K562 (cell line): ENCODE results near the gene ARID3A. TPM values are rescaled to one million over a fixed set of nuclear protein-coding genes. Genes with fewer than 3 reads are reported as not detected.

Experiments used
- ATAC-seq: fragments of 200-7000 bp; cut with Tn5 transposase; 3 replicates; pipeline ENCODE4 v1.9.1; 2020; ENCODE audit warnings: moderate library complexity
- BruUV-seq: library from RNA; stranded (reverse); fragments of 400-500 nt; replicated peaks from 2 replicates; lab custom pipeline; 2021; lab: Mats Ljungman, UMichigan
- CTCF ChIA-PET: fragments of 300-600 bp; formaldehyde crosslinking; extraction: SDS; loops from one replicate; lab custom pipeline; 2021; ENCODE audit warnings: low intra/inter-chr PET ratio; lab: Yijun Ruan, JAX
- POLR2A ChIA-PET: fragments of 300-600, 350-650 bp; sonication (Branson Sonifier 250); formaldehyde crosslinking; extraction: SDS; loops from one replicate; lab custom pipeline; 2021; ENCODE audit warnings: antibody characterized with exemption, inconsistent platforms; lab: Yijun Ruan, JAX
- DNase-seq, 4 experiments: peaks; one replicate each; pipeline versions ENCODE4 v3.0.0 to v3.0.0-alpha.2; 2011 to 2018; ENCODE audit warnings: low spot score in 3 of 4, mixed read lengths in 3 of 4; ENCODE audit errors: extremely low read depth in 1 of 4
- FAIRE-seq: peaks from 2 replicates; lab custom pipeline; 2011; peaks lifted over from hg19 to GRCh38; lab: Jason Lieb, UNC
- H2AFZ ChIP-seq: 2 replicates; pipeline ENCODE4 v1.6.0; 2011; ENCODE audit warnings: low read depth, low read length, control low read depth, inconsistent platforms
- H3K27ac ChIP-seq: fragments of 200-600 bp; 3 replicates; pipeline ENCODE4 v1.8.0; 2011; ENCODE audit warnings: low read depth, mild to moderate bottlenecking, control low read depth, inconsistent platforms, low read length, moderate library complexity, mixed read lengths; ENCODE audit errors: extremely low read depth
- H3K27me3 ChIP-seq, 2 experiments: fragments of 300-600 bp in 1 of 2; 2 replicates in 1 of 2; 3 replicates in 1 of 2; pipeline versions ENCODE4 v1.6.0 to v1.8.0; 2011; ENCODE audit warnings: inconsistent platforms in 2 of 2, low read length in 2 of 2, mild to moderate bottlenecking in 1 of 2, mixed read lengths in 1 of 2, moderate library complexity in 1 of 2; ENCODE audit not compliant: control insufficient read depth in 2 of 2, insufficient read depth in 2 of 2
- H3K36me3 ChIP-seq: fragments of 300-600 bp; 3 replicates; pipeline ENCODE4 v1.8.0; 2011; ENCODE audit warnings: mild to moderate bottlenecking, low read length, inconsistent platforms; ENCODE audit not compliant: control insufficient read depth, insufficient read depth
- H3K4me1 ChIP-seq, 2 experiments: fragments of 200-600 bp in 1 of 2; replicated peaks in 1 of 2; 2 replicates in 1 of 2; 3 replicates in 1 of 2; pipeline versions ENCODE4 v1.5.1 to v1.8.0; 2011; ENCODE audit warnings: inconsistent platforms in 2 of 2, low read length in 2 of 2, mild to moderate bottlenecking in 1 of 2, mixed read lengths in 1 of 2, moderate library complexity in 1 of 2; ENCODE audit not compliant: control insufficient read depth in 2 of 2, insufficient read depth in 2 of 2
- H3K4me2 ChIP-seq: 2 replicates; pipeline ENCODE4 v1.6.1; 2011; ENCODE audit warnings: low read length, control low read depth, inconsistent platforms, mixed read lengths; ENCODE audit not compliant: insufficient read depth
- H3K4me3 ChIP-seq: fragments of 200-600 bp; sonication (generic), shearing (Covaris generic); 2 replicates; pipeline ENCODE4 v1.5.1; 2016; ENCODE audit warnings: control low read depth, inconsistent platforms
- H3K79me2 ChIP-seq: fragments of 200-600 bp; 3 replicates; pipeline ENCODE4 v1.8.0; 2011; ENCODE audit warnings: low read length, inconsistent platforms; ENCODE audit not compliant: control insufficient read depth, insufficient read depth
- H3K9ac ChIP-seq, 2 experiments: 2 replicates each; pipeline versions ENCODE4 v1.6.0 to v1.6.1; 2011; ENCODE audit warnings: low read depth in 2 of 2, low read length in 2 of 2, control low read depth in 1 of 2, inconsistent platforms in 1 of 2, mild to moderate bottlenecking in 1 of 2, mixed read lengths in 1 of 2; ENCODE audit not compliant: insufficient read depth in 1 of 2
- H3K9me1 ChIP-seq: one replicate; pipeline ENCODE4 v1.6.0; 2011; ENCODE audit warnings: inconsistent platforms, mild to moderate bottlenecking, low read length, moderate library complexity; ENCODE audit not compliant: control insufficient read depth, insufficient read depth
- H3K9me3 ChIP-seq: replicated peaks from 2 replicates; pipeline ENCODE4 v1.5.1; 2011; ENCODE audit warnings: low read depth, low read length, inconsistent platforms; ENCODE audit not compliant: control insufficient read depth, insufficient read depth
- H4K20me1 ChIP-seq: replicated peaks from 2 replicates; pipeline ENCODE4 v1.6.1; 2011; ENCODE audit warnings: low read length, inconsistent platforms, mixed read lengths; ENCODE audit not compliant: control insufficient read depth, insufficient read depth
- CAMTA2 ChIP-seq: fragments of 250-450 bp; sonication (Bioruptor Pico); conservative IDR thresholded peaks from 2 replicates; pipeline ENCODE4 v1.5.1; 2022
- KHSRP ChIP-seq: fragments of 450-650 bp; IDR thresholded peaks from 2 replicates; pipeline ENCODE4 v1.6.1; 2017
- MTA2 ChIP-seq: fragments of 450-650 bp; IDR thresholded peaks from 2 replicates; pipeline ENCODE4 v1.6.1; 2016; ENCODE audit warnings: low read depth
- MYC ChIP-seq, 2 experiments: fragments of 250-450 bp in 1 of 2; sonication (Bioruptor Pico) in 1 of 2; IDR thresholded peaks; 2 replicates each; pipeline versions ENCODE4 v1.5.1 to v1.6.1; 2012 to 2021; ENCODE audit warnings: low read depth in 2 of 2, borderline replicate concordance in 1 of 2, improper control_type of control experiment in 1 of 2, low read length in 1 of 2, mild to moderate bottlenecking in 1 of 2, moderate library complexity in 1 of 2
- POLR2B ChIP-seq: fragments of 450-650 bp; IDR thresholded peaks from 2 replicates; pipeline ENCODE4 v1.6.1; 2018; ENCODE audit warnings: low read depth; ENCODE audit not compliant: partially characterized antibody
- SIN3B ChIP-seq: fragments of 450-650 bp; IDR thresholded peaks from 2 replicates; pipeline ENCODE4 v1.6.1; 2017; ENCODE audit warnings: low read depth, mild to moderate bottlenecking, moderate library complexity
- SREBF1 ChIP-seq: fragments of 150-350 bp; IDR thresholded peaks from 2 replicates; pipeline ENCODE4 v1.6.1; 2014; ENCODE audit warnings: antibody characterized with exemption, low read depth, low read length, borderline replicate concordance
- TAF15 ChIP-seq: fragments of 200-400 bp; formaldehyde crosslinking; IDR thresholded peaks from 2 replicates; pipeline ENCODE4 v1.6.1; 2017; ENCODE audit warnings: mild to moderate bottlenecking, low read depth, low read length, moderate library complexity
- TAF7 ChIP-seq: fragments of 450-650 bp; IDR thresholded peaks from 2 replicates; pipeline ENCODE4 v1.6.1; 2016; ENCODE audit warnings: missing genetic modification characterization, missing compliant biosample characterization
- U2AF2 ChIP-seq: fragments of 200-400 bp; formaldehyde crosslinking; optimal IDR thresholded peaks from 2 replicates; pipeline ENCODE3; 2017; ENCODE audit warnings: low read depth, mild to moderate bottlenecking, low read length
- ZBTB8A ChIP-seq: fragments of 450-650 bp; IDR thresholded peaks from 2 replicates; pipeline ENCODE4 v1.6.1; 2018; ENCODE audit warnings: mild to moderate bottlenecking, moderate library complexity; ENCODE audit not compliant: partially characterized antibody
- ZNF124 ChIP-seq: sonication (generic); formaldehyde crosslinking; IDR thresholded peaks from 2 replicates; pipeline ENCODE4 v1.8.1; 2022; ENCODE audit warnings: missing genetic modification reagents
- ZNF134 ChIP-seq: fragments of 250-450 bp; sonication (Bioruptor Pico); conservative IDR thresholded peaks from 2 replicates; pipeline ENCODE4 v1.4.0; 2020
- ZNF175 ChIP-seq: fragments of 200-800 bp; sonication (Bioruptor generic); IDR thresholded peaks from 2 replicates; pipeline ENCODE4 v1.6.1; 2016; ENCODE audit warnings: low read depth, mild to moderate bottlenecking, missing genetic modification characterization, missing compliant biosample characterization
- ZNF507 ChIP-seq: conservative IDR thresholded peaks from 2 replicates; pipeline ENCODE4 v1.6.1; 2017; ENCODE audit warnings: missing genetic modification characterization, missing compliant biosample characterization
- WGBS: fragments of 100-300 bp; shearing (Covaris generic); methylation state at CpG from one replicate; pipeline ENCODE4 v1.1.6; 2016; ENCODE audit warnings: low coverage, mixed read lengths; ENCODE audit not compliant: insufficient coverage; ENCODE audit errors: missing lambda C conversion rate; 5-methylcytosine and 5-hydroxymethylcytosine counted together
- in situ Hi-C: fragments of 300-500 bp; cut with MboI; formaldehyde crosslinking; loops from 4 replicates; pipeline ENCODE4 v1.15.0; 2018; ENCODE audit warnings: inconsistent platforms, mixed read lengths
- intact Hi-C: fragments of 100-400 bp; cut with micrococcal nuclease; formaldehyde crosslinking; loops from 2 replicates; pipeline ENCODE4 v1.14.2; 2022
- polyA plus RNA-seq, 8 experiments: library from polyadenylated mRNA; depleted of rRNA in 4 of 8; stranded (reverse) in 5 of 8; unstranded in 3 of 8; fragments of >200 nt; fragmentation: Nextera tagmentation in 2 of 8; fragmentation: Illumina TruSeq in 1 of 8; extraction: Ambion mirVana in 2 of 8; extraction: Trizol in 1 of 8; gene quantifications; 2 replicates each; pipeline versions ENCODE4 v1.2.1 to v1.2.3, GENCODE V29; 2011 to 2014; ENCODE audit warnings: inconsistent platforms in 1 of 8, missing spikeins in 1 of 8
- total RNA-seq, 7 experiments: library from RNA; depleted of rRNA in 6 of 7; stranded (reverse); fragments of >200 nt in 6 of 7; fragmentation: Illumina TruSeq in 2 of 7; extraction: Trizol in 2 of 7; gene quantifications; 2 replicates each; pipeline versions ENCODE4 v1.2.1 to v1.2.3, GENCODE V29; 2011 to 2021; ENCODE audit warnings: low replicate concordance in 1 of 7
- TF ChIP-seq, protein P1 (sequence below), 2 experiments: IDR thresholded peaks; 2 replicates each; pipeline ENCODE4 v1.6.1; 2012; ENCODE audit warnings: improper control_type of control experiment in 2 of 2, low read depth in 2 of 2, low read length in 2 of 2, borderline replicate concordance in 1 of 2
- TF ChIP-seq, protein P2 (sequence below): fragments of 250-450 bp; sonication (Bioruptor Pico); IDR thresholded peaks from 2 replicates; pipeline ENCODE4 v1.5.0; 2021

ARID3A gene
- total and polyA plus RNA-seq, 9 of the 15 experiments (the other 6 are each of a cell fraction or from before 2014, with no cell fraction given), result 1.4 to 118 (median 31.2) TPM

- peak overlapping the region; percentile 88 for H3K4me2 ChIP-seq
- no peak for ATAC-seq
- H3K27me3 ChIP-seq, result no peaks in the 10 kb centered on the region
- in situ Hi-C loops (no loop called here), intact Hi-C loops (loop anchor here (2.0 kb wide), 2 partner anchors 21 to 83 kb away; partner anchors contain the start of genes ABCA7 and GPX4)
- peaks cover 27 to 76% of the 10 kb centered on the region in 2 experiments for H3K4me1 ChIP-seq
- H3K36me3 ChIP-seq, result peaks cover 44% of the 10 kb centered on the region; the same call in 2 of the 3 replicates
- H3K9ac ChIP-seq, result peak overlapping the region; percentile 88 to 99
- H4K20me1 ChIP-seq, result peaks cover 50% of the 10 kb centered on the region
- H2AFZ ChIP-seq, result peak overlapping the region; percentile 54; the same call in 1 of the 2 replicates
- peak overlapping the region; percentile 94 for H3K4me3 ChIP-seq
- ChIA-PET POLR2A (interaction anchor here (0.7 to 1.9 kb wide), 5 partner anchors 10 to 249 kb away, joined by 4 to 14 read pairs (median 6); partner anchors contain the start of genes CIRBP and WDR18), CTCF (interaction anchor here (0.6 kb wide), 1 partner anchor 476 kb away, joined by 3 read pairs; no protein-coding TSS in a partner anchor)
- WGBS, result under 1% methylated on average over 41 of the region's 60 CpGs
- peaks cover 59% of the 10 kb centered on the region for H3K79me2 ChIP-seq
- H3K9me1 ChIP-seq, result peaks cover 16% of the 10 kb centered on the region
- peak overlapping the region; percentile 100 for H3K27ac ChIP-seq
- DNase-seq, result peak in 3 of 4 experiments; percentile 55 to 71 (median 67)
- BruUV-seq, result no TSS peak
- H3K9me3 ChIP-seq, result no peaks in the 10 kb centered on the region
- FAIRE-seq, result peak; percentile 6
- no peak for TF ChIP-seq SREBF1
- no peak for TF ChIP-seq ZNF124 (CRISPR knock-in tag)
- no peak for TF ChIP-seq U2AF2
- TF ChIP-seq MYC (IDR thresholded peaks at IDR 0.05; ENCODE audit: low read depth, low read length), result no peak
- no peak for TF ChIP-seq MYC (CRISPR knock-in tag; IDR thresholded peaks at IDR 0.05; ENCODE audit: borderline replicate concordance, low read depth)
- TF ChIP-seq ZNF134 (CRISPR knock-in tag), result no peak
- no peak for TF ChIP-seq KHSRP
- TF ChIP-seq MTA2, result 0 out of 2 replicates have a peak, but pooled peaks have one; percentile 6
- TF ChIP-seq, protein P1, sequence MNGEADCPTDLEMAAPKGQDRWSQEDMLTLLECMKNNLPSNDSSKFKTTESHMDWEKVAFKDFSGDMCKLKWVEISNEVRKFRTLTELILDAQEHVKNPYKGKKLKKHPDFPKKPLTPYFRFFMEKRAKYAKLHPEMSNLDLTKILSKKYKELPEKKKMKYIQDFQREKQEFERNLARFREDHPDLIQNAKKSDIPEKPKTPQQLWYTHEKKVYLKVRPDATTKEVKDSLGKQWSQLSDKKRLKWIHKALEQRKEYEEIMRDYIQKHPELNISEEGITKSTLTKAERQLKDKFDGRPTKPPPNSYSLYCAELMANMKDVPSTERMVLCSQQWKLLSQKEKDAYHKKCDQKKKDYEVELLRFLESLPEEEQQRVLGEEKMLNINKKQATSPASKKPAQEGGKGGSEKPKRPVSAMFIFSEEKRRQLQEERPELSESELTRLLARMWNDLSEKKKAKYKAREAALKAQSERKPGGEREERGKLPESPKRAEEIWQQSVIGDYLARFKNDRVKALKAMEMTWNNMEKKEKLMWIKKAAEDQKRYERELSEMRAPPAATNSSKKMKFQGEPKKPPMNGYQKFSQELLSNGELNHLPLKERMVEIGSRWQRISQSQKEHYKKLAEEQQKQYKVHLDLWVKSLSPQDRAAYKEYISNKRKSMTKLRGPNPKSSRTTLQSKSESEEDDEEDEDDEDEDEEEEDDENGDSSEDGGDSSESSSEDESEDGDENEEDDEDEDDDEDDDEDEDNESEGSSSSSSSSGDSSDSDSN (IDR thresholded peaks at IDR 0.05; ENCODE audit: borderline replicate concordance in 1 of 2, low read depth in 2 of 2, low read length in 2 of 2), result 0 out of 4 replicates have a peak, but pooled peaks of 1 of the 2 experiments have one; percentile 29
- no peak for TF ChIP-seq SIN3B
- 0 out of 2 replicates have a peak, but pooled peaks have one; percentile 27 for TF ChIP-seq ZNF175 (CRISPR knock-in tag)
- TF ChIP-seq, protein P2, sequence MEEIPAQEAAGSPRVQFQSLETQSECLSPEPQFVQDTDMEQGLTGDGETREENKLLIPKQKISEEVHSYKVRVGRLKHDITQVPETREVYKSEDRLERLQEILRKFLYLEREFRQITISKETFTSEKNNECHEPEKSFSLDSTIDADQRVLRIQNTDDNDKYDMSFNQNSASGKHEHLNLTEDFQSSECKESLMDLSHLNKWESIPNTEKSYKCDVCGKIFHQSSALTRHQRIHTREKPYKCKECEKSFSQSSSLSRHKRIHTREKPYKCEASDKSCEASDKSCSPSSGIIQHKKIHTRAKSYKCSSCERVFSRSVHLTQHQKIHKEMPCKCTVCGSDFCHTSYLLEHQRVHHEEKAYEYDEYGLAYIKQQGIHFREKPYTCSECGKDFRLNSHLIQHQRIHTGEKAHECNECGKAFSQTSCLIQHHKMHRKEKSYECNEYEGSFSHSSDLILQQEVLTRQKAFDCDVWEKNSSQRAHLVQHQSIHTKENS (CRISPR knock-in tag), result no peak
- no peak for TF ChIP-seq CAMTA2
- TF ChIP-seq POLR2B, result no peak
- no peak for TF ChIP-seq ZNF507
- TF ChIP-seq TAF7 (tag), result no peak
- TF ChIP-seq ZBTB8A, result no peak
- TF ChIP-seq TAF15, result no peak
These were observed 94.4 kb downstream of the ARID3A start for GRCh38 chr19:1019980-1020867.
